HG03575 (cell line): ENCODE measurements around the gene SOX14.

Experiments
- ATAC-seq: cut with Tn5 transposase; IDR thresholded peaks from one replicate; pipeline ENCODE4 v1.9.1; 2021; ENCODE audit not compliant: unreplicated experiment, insufficient number of reproducible peaks, low FRiP score; ENCODE audit errors: extremely low read depth

The SOX14 gene

DNA sequence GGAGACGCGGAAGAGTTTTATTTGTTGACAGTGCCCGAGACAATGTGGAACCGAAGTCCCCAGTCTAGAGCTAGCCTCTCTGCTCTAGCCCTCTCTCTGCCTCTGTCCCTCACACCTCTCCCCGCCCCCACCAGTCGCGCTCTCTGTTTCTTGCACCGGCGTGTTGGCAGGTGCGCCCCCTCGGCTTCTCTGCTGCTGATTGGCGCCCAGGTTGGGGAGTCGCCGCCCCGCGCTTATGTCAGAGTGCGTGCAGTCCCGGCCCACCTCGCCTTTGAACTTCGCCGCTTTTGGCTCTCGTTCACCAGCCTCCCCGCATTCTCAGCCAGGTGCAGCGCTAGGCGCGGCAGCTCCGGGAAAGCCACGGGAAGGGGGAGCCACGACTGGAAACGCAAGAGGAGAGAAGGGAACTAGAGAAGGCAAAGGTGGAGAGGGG is at the start of gene SOX14:
SOX14 (plus strand) TSS at position 315 of the 433 bp plus-strand sequence. CDS start 470 bp downstream, outside the sequence.
- ATAC-seq = no peak

DNA sequence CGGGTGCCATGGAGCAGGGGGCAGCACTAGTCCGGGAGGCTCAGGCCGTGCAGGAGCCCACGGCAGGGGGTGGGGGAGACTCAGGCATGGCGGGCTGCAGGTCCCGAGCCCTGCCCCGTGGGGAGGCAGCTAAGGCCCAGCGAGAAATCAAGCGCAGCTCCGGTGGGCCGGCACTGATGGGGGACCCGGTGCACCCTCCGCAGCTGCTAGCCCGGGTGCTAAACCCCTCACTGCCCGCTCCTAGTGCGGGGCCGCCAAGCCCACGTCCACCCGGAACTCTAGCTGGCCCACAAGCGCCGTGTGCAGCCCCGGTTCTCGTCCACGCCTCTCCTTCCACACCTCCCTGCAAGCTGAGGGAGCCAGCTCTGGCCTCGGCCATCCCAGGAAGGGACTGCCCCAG is 49.6 kb upstream of the SOX14 start:
- no peak for ATAC-seq

DNA sequence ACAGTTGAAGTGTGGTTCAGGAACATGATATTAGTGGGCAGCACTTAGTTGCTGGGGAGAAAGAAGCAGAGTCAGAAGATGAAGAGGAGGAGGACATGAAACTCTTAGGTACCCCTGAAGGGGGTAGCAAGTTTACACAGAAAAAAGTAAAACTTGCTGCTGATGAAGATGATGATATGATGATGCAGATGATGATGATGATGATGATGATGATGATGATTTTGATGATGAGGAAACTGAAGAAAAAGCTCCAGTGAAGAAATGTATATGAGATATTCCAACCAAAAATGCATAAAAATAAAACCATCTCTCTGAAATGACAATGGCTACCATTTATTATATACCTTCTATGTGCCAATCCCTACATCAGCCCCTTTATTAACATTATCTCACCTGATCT is 39.9 kb upstream of the SOX14 start:
- ATAC-seq = no peak

DNA sequence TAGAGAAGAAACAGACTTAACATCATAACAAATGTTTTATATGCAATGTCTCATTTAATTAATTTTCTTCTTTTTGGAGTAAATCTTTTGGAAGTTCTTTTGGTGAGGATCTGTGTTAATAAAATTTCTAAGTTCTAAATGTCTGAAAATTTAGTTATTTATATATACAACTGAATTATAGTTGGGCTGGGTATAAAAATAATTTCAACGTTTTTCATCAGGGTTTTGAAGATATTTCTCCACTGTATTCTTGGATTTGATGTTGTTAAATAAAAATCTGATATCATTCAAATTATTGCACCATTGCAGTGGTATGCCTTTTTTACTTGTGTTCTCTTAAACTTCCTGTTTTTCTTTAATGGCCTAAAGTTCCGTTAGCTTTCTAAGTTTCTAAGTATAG is 26.9 kb upstream of the SOX14 start:
- no peak for ATAC-seq

DNA sequence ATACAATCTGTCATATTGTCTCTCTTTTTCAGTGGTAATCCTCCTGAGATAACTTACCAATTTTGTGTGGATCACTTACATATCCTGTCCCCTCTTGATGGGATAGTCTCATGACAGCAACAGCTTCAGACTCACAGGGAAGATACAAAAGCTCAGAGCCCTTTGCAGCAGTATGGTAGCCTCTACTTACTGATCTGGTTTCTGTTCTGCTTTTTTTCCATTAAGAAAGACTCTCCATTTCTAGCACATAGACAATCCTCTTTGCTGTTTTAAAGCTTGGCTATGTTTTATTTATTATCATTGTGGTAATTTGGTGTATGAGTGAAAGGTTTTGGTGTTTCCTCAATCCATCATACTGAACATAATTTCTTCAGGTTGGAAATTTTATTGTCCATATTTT is 25.4 kb upstream of the SOX14 start:
- ATAC-seq = no peak

DNA sequence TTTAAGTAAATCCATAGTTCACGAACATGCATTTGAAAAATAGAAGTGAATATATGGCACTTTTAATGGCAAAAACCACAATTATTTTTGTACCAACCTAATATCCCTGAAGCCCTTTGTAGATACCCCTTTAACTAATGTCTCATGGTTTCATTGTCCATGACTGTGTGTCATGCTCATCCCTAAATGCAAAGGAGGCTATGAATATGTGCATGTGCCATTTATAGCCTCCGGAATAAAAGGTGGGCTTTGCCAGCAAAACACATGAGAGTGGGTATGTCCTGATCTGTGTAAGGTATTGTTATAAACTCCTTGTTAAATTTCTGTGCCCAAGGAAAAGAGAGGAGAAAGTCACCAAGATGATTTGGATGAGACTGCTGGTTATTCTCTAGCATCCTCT is 20.5 kb upstream of the SOX14 start:
- no peak for ATAC-seq

DNA sequence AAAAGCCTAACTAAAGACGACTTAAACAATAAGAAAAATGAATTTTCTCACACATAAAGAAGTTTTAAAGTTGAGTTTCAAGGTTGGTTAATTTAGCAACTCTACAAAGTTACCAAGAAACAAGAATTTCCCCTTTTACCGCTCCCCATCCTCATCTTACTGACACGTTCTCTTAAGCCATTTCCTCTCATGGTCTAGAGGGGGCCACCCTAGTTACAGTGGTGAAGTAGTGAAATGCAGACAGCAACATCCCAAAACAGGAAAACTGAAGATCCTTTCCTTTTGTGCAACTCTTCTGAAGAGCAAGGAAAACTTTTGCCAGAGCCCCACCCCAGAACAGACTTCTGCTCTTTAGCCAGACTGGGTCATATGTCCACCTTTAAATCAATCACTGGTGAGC is 17.3 kb upstream of the SOX14 start:
- no peak for ATAC-seq

DNA sequence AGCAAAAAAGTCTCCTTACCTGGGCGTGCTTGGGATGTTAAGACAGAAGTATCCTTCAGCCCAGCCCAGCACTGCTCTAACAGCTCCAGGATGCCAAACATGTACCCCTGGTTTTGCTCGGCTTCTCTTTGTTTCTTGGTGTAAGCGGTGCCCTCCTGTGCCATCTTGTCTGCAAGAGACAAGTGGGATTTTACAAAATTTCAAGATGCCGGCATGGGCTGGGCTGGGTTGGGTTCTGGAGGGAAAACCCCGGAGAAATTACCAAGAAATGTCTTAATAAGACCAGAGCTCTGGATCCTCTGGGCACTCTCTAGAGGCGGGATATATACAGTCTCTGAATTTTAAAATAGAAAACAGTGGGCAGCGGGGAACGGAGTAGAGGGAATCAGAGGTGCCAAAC is 4.6 kb upstream of the SOX14 start:
- ATAC-seq = no peak

DNA sequence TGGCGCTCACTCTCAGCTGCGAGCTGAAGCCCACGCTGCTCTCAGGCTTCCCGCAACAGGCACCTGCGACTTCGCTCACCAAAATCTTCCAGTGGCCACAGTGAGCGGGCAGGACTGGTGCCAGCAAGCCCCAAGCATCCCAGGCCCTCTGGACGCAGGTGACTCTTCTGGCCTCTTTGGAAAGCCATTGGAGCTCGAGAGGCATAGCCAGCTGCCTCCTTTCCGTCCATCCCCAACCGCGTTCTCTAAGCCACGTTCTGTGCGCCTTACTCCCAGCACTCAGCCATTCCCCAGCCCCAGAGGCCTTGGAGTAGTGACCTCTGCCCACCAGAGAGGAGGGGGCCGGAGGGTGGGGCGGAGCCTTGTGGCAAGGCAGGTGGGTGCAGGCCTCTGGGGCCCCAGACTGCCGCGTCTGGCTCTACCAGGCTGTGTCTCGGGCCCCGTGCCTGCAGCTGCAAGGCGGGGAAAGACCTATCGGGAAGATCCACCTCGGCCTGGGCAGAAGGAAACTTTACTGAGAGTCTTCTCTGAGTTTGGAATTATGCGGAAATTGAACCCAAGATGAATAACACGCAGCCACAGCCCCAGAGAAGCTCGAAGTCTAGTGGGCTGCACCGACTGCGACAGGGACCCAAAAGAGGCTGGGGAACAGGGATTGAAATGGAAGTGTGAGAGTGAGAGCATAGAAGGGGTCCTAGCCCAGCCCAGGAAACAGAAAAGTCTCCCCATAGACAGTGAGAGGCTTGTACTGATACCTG is 3.6 kb upstream of the SOX14 start:
- no peak for ATAC-seq

DNA sequence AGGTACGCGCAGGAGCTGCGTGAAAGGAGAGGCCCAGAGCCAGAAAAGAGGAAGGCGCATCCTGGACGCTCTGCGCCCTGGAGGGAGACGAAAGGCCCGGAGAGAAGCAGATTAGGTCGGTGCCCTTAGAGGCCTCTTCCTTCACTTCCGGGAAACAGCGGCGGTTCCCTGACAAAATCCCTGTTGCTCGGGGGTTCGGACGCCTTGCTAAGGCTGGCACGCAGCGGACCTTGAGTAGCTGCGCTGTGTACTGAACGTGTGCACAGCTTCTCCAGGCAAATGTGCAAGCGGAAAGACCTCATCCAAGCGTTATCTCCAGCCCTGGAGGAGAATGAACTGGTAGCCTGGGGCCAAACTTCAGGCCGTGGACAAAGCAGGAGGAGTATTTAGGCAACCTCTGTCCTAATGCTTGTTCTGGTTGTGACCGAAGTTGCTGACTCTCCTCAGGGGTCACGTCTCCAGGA is 3.0 kb upstream of the SOX14 start:
- ATAC-seq = no peak

DNA sequence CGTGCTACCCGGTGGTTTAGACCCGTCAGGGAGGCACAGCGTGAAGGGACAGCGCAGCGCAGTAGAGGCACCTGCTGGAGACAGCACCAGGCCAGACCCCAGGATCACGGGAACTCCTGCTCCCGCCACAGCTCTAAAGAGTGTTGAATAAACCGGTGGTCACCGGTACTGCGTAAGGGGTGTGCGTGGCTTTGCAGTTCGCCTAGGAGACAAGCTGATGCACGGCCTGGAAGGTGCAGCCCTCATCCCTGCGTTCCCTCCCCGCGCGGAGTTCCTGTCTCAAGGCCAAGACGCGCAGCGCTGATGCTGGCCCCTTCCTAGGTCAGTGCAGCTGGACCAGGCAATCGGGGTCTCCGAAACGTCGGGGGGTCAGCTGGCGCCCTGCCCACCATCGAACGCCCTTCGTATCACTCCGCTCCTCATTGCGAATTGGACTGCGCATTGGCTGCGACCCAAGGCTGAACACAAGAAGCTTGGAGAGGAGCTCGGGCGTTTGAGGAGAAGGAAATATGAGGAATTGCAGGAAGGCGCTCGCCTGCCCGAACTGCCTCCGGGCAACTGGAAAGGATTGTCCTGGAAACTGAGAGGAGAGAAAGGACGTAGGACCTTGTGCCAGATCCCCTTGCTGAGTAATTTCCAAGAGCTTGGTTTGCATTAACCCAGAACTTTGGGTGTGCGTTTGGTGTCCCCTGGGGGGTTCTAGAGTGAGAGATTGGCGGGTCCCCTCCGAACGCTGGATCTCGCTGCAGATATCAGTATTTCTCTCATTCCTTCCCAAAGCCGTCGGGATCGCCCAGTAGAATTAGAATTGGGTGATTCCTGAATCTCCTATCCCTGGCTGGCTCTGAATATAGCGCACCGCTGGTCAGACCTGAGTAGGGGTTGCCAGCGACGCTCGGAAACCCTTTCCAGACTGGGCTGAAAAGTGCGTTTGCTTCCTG is 2.3 kb upstream of the SOX14 start:
- no peak for ATAC-seq

DNA sequence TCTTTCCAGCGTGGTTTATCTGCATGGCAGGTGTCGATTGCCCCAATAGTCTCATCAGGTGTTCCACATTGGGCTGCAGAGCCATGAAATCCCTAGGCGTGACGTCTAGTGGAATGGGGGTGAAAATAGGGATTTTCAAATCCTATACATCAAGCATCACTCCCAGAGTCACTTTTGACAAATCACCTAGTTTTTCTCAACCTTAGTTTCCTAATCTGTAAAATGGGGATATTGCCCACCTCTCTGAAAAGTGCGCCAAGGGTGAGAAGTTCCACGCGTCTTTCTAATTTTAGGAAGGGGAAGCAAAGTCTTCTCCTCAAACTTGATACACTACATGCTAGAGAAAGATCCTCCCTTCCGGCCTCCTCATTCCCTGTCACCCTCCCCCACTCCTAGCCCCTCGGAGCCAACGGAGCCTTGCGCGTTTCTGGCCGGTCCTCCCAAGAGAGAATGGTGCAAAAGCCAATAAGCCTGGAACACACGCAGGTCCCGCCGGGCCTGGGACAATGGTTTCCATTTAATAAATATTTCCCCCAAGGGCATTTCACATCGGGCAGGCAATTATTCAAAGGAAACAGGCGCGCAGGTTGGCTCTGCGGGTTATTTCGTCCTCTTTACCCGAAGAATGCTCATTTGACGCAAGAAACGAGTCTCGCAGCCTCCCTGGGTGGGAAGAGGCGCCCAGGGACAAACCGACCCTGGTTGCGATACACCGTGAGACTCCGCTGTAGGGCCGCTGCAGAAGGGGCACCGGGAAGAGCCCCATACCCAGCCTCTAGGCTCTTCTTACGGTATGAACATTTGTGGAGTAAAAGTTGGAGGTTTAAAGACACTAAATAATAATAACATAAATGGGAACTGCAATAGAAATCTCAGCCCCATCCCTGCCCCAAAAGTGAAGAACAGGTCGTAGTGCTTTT is 1.2 kb upstream of the SOX14 start:
- no peak for ATAC-seq

DNA sequence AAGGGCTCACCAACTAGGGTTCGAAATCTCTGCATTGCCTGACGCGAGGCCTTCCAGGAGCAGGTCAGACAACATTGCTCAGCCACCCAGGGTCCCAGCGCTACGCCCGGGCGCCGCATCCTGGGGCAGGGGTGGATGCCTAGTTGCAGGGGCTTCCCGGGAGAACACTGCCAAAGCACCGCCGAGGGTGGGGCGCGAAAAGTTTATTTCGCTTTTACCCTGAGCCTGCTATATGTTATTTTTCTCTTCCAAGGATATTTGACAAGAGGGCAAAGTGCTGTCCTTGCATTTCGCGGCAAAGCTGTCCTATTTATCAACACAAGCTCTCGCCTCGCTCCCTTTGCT is 549 bp upstream of the SOX14 start:
- no peak for ATAC-seq

DNA sequence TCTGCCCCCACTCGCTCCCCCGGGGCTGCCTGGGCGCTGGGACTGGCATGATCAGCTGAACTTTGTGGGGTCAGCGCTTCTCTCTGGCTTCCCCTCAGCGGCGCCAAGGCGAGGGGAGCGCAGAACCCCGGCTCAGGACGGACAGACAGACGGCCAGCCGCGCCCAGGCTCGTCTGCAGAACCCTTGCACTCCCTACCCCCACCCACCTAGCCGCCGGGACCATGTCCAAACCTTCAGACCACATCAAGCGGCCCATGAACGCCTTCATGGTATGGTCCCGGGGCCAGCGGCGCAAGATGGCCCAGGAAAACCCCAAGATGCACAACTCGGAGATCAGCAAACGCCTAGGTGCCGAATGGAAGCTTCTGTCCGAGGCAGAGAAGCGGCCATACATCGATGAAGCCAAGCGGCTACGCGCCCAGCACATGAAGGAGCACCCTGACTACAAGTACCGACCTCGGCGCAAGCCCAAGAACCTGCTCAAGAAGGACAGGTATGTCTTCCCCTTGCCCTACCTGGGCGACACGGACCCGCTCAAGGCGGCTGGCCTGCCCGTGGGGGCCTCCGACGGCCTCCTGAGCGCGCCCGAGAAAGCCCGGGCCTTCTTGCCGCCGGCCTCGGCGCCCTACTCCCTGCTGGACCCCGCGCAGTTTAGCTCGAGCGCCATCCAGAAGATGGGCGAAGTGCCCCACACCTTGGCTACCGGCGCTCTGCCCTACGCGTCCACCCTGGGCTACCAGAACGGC is 621 bp downstream of the SOX14 start:
- no peak for ATAC-seq

DNA sequence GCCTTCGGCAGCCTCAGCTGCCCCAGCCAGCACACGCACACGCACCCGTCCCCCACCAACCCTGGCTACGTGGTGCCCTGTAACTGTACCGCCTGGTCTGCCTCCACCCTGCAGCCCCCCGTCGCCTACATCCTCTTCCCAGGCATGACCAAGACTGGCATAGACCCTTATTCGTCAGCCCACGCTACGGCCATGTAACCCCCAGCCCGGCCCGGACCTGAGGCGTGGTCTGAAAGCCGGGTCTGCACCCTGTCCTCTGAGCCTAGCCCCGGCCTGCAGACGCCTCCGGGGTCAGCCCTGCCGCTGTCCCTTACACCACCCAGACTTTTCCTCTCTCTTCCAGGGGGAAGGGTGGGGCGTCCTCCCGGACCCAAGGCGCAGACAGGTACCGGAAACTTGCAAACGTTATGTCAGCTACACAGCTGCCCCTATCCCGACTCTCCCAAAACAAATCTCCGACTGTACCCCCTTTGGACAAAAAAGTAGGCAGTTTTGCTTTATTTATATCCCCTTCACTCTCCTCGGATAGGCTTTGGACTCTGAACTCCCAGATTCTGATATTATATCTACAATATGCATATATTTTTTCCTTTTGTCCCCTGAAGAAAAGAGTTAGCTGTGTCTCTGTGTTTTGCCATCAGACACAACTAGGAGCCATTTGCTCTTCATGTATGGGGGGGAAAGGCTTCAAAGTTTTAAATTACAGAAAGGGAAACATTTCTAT is 1.4 kb downstream of the SOX14 start:
- no peak for ATAC-seq

DNA sequence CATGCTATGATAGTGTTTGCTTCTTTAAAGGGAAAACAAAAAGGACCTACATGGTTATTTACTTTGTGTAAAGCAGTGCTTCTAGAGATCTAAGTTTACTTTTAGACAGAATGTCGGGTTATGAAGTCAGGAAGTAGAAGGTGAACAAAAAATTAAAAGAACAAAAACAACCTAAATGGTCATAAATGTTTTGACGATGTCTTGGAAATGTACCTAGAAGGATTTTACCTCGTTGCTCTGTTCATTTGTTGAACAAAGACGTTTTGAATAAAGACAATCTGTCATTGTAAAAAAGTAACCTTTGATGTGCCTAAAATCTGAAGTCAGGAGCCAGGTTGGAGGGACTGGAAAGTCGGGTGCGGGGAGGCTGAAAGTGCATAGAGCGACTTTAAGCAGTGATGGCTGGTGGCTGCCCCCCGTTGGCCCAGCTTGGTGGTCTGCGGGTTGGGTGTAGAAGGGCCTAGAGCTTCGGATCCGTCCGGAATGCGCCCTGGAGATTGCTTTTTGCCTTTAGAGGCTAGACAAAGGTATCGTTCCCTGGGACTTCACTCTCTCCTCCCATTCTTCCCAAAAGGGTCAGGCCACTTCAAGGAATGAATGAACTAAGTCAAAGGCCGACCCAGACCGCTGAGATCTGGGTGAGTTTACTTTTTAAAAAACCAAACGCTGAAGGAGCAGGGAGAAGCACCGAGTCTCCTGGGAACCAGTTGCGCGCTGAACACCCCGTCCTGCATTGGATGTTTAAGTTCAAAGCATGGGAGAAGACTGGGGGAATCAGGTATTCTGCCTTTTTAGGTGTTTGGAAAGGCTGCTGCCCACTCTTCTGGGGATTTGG is 2.1 kb downstream of the SOX14 start:
- no peak for ATAC-seq

DNA sequence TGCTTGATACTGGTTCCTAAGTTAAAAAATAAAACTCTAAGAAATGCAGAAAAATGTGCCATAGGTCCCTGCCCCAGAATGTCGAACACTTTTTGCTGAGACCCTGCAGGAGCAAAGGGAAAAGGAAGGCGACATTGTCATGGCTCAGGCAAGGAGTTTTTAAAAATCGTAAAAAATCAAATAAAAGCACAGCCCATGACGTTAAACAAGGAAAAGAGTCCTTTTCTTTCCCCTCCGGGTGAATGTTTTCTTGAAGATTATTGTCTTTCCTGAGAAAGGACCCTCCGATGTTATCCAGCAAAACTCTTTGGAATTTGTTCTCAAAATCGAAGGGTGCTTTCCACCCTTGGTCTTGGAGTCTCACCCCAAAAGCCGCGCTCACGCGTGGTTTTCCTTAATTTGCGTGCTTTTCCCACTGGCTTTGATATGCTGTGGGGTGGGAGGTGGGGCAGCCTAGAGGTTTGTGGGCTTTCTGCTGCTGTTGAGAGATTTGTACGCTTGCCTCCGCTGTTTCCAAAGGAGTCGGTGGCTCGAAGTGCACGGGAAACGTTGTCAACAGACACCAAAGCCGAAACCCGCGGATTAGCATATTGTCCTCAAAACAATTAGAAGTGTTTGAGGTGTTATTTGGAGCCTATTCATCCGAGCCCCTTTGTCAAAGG is 2.9 kb downstream of the SOX14 start:
- no peak for ATAC-seq
